PFSK-1 (cell line): Measurements from ENCODE around the gene SLC38A2.

Source experiments
- POLR2AphosphoS5 ChIP-seq: IDR thresholded peaks from 2 replicates; pipeline ENCODE4 v1.6.1; 2012; ENCODE audit warnings: low read depth, mild to moderate bottlenecking, control low read depth, low read length, moderate library complexity
- TAF1 ChIP-seq: IDR thresholded peaks from 2 replicates; pipeline ENCODE4 v1.6.1; 2012; ENCODE audit warnings: low read length, control low read depth, borderline replicate concordance; ENCODE audit not compliant: insufficient read depth
- TF ChIP-seq, protein P1 (sequence below), 2 experiments: IDR thresholded peaks; 2 replicates each; pipeline versions ENCODE4 v1.6.1 to v1.8.0; 2011 to 2012; ENCODE audit warnings: low read depth in 2 of 2, low read length in 2 of 2, control low read depth in 1 of 2, inconsistent platforms in 1 of 2, mild to moderate bottlenecking in 1 of 2, moderate library complexity in 1 of 2; ENCODE audit not compliant: insufficient read depth in 1 of 2

DNA sequence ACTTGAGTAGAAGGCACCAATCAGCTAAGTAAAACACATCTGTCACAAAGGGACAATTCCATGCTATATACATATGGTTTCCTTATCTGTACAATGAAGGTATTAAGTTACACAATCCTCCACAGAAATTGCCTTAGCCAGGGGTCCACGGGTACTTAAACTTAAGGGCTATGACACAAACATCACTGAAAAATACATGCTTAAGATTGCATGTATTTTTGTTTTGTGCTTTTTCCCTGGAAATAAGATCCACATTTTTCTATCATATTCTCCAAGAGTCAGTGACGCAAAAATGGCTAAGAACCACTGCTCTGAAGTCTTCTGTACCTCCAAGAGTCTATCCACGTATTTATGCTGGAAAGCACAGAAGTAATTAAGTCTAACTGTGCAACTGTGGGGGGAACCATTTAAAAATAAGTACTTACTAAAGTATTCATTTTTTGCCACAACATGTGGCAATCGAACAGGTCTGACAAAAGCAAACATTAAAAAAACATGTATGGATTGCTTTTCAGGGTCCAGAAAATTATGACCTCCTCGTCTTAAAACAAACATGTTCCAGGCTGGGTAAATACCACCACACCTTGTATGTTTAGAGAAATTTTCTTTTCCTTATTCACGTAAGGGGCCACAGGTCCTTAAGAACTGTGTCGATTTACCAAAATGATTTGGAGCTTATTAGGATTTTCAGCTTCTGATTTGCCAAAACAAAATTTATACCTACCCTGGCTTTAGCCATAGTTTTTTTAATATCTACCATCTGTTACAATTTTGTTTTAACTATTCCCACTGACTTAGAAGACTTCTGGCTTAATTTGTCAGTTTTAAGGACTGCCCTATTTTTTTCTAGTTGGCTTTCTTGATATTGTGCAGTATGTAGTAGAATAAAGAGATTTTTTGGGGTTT lies 2.8 kb downstream of the SLC38A2 start:
- TF ChIP-seq POLR2AphosphoS5, result no peak
- TF ChIP-seq, protein P1, sequence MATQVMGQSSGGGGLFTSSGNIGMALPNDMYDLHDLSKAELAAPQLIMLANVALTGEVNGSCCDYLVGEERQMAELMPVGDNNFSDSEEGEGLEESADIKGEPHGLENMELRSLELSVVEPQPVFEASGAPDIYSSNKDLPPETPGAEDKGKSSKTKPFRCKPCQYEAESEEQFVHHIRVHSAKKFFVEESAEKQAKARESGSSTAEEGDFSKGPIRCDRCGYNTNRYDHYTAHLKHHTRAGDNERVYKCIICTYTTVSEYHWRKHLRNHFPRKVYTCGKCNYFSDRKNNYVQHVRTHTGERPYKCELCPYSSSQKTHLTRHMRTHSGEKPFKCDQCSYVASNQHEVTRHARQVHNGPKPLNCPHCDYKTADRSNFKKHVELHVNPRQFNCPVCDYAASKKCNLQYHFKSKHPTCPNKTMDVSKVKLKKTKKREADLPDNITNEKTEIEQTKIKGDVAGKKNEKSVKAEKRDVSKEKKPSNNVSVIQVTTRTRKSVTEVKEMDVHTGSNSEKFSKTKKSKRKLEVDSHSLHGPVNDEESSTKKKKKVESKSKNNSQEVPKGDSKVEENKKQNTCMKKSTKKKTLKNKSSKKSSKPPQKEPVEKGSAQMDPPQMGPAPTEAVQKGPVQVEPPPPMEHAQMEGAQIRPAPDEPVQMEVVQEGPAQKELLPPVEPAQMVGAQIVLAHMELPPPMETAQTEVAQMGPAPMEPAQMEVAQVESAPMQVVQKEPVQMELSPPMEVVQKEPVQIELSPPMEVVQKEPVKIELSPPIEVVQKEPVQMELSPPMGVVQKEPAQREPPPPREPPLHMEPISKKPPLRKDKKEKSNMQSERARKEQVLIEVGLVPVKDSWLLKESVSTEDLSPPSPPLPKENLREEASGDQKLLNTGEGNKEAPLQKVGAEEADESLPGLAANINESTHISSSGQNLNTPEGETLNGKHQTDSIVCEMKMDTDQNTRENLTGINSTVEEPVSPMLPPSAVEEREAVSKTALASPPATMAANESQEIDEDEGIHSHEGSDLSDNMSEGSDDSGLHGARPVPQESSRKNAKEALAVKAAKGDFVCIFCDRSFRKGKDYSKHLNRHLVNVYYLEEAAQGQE (IDR thresholded peaks at IDR 0.05; ENCODE audit: insufficient read depth in 1 of 2, low read depth in 2 of 2, low read length in 2 of 2), result no peak
- no peak for TF ChIP-seq TAF1
